Measurements from ENCODE around the gene DNAJC7.
A peak's percentile ranks its signal among the peaks of the same experiment; 100 is the strongest.

The DNAJC7 gene

GRCh38 chr17:42016941-42017865 lies at the start of gene DNAJC7:
Gene DNAJC7, minus strand, starts transcription at chr17:42017439. Its CDS starts 23 bp downstream, at chr17:42017416.
- peak; percentile 84 for DNase-seq

GRCh38 chr17:42065201-42065600 lies 48.0 kb upstream of the DNAJC7 start:
- no peak for DNase-seq

GRCh38 chr17:42062681-42063080 lies 45.4 kb upstream of the DNAJC7 start:
- no peak for DNase-seq

GRCh38 chr17:42061646-42062487 lies 44.6 kb upstream of the DNAJC7 start:
- DNase-seq = no peak

- no peak for DNase-seq
Observed at GRCh38 chr17:42060231-42060630, 43.0 kb upstream of the DNAJC7 start.

- no peak for DNase-seq
Observed at GRCh38 chr17:42059815-42060214, 42.6 kb upstream of the DNAJC7 start.

GRCh38 chr17:42058063-42058462 lies 40.8 kb upstream of the DNAJC7 start:
- no peak for DNase-seq

- DNase-seq = no peak
Observed at GRCh38 chr17:42056635-42057034, 39.4 kb upstream of the DNAJC7 start.

- no peak for DNase-seq
Observed at GRCh38 chr17:42055496-42055895, 38.3 kb upstream of the DNAJC7 start.

- no peak for DNase-seq
Observed at GRCh38 chr17:42055027-42055426, 37.8 kb upstream of the DNAJC7 start.

- DNase-seq = no peak
Observed at GRCh38 chr17:42053731-42054500, 36.7 kb upstream of the DNAJC7 start.

GRCh38 chr17:42052346-42052877 lies 35.2 kb upstream of the DNAJC7 start:
- DNase-seq = no peak

GRCh38 chr17:42051645-42052044 lies 34.4 kb upstream of the DNAJC7 start:
- DNase-seq = no peak

- DNase-seq = no peak
Observed at GRCh38 chr17:42051013-42051400, 33.8 kb upstream of the DNAJC7 start.

GRCh38 chr17:42050393-42051012 lies 33.3 kb upstream of the DNAJC7 start, which contains the start of gene C17orf113:
Gene C17orf113, minus strand, starts transcription at chr17:42050601. Its CDS starts 7,225 bp downstream, at chr17:42043376.
- DNase-seq = peak; percentile 42

- no peak for DNase-seq
Observed at GRCh38 chr17:42049834-42050392, 32.7 kb upstream of the DNAJC7 start.

GRCh38 chr17:42047343-42047742 lies 30.1 kb upstream of the DNAJC7 start:
- DNase-seq = no peak

GRCh38 chr17:42045719-42046118 lies 28.5 kb upstream of the DNAJC7 start:
- DNase-seq = no peak

GRCh38 chr17:42042598-42043319 lies 25.5 kb upstream of the DNAJC7 start:
- DNase-seq = no peak

GRCh38 chr17:42041619-42042018 lies 24.4 kb upstream of the DNAJC7 start:
- DNase-seq = no peak

GRCh38 chr17:42040818-42041217 lies 23.6 kb upstream of the DNAJC7 start:
- DNase-seq = no peak
